ENCODE data around the gene RTKN2. TPM values are rescaled to one million over a fixed set of nuclear protein-coding genes. Genes with fewer than 3 reads are reported as not detected.

The RTKN2 gene
- total RNA-seq, 4 donors from 2014 or later: 0.83 to 2.5 (median 0.94) TPM

DNA sequence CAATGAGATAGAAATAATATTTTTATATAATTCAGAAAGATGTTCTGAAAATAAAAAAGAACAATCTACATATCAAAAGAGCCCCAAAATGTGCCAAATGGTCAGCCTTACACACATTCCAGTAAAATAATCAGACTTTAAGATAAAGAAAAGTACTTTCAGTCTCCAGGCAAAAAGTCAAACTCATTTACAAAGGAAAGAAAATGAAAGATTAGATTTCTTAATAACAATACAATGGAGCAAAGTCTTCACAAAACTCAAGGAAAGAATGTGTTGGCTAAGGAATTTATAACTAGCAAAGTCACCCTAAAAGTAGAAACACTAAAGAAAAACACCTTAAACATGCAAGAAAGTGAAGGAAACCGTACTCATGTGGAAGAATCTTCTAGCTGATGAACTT is 16.6 kb downstream of the RTKN2 start:
- no peak overlapping the region for H3K27ac ChIP-seq
- H3K4me3 ChIP-seq: no peak overlapping the region
- H3K4me1 ChIP-seq: no peaks in the 10 kb centered on the region
- H3K9me3 ChIP-seq: no peaks in the 10 kb centered on the region
- H3K36me3 ChIP-seq: no peaks in the 10 kb centered on the region
- TF ChIP-seq POLR2AphosphoS5 (IDR thresholded peaks at IDR 0.05) (no peak), EP300 (IDR thresholded peaks at IDR 0.05) (no peak), CTCF (IDR thresholded peaks at IDR 0.05) (no peak), POLR2A (IDR thresholded peaks at IDR 0.05) (no peak)
- DNase-seq (ENCODE audit: low spot score in 2 of 2): no peak
- 92% methylated on average over 1 of the region's 1 CpG for WGBS
- no peaks in the 10 kb centered on the region for H3K27me3 ChIP-seq

GRCh38 chr10:62250594-62251198 is 17.9 kb downstream of the RTKN2 start:
- Histone ChIP-seq H3K4me3 (no peak overlapping the region), H3K36me3 (no peaks in the 10 kb centered on the region), H3K4me1 (no peaks in the 10 kb centered on the region), H3K27ac (no peak overlapping the region), H3K9me3 (no peaks in the 10 kb centered on the region), H3K27me3 (no peaks in the 10 kb centered on the region)
- no peak for DNase-seq (ENCODE audit: low spot score in 2 of 2)
- no peak for TF ChIP-seq EP300 (IDR thresholded peaks at IDR 0.05)
- no peak for TF ChIP-seq POLR2AphosphoS5 (IDR thresholded peaks at IDR 0.05)
- TF ChIP-seq POLR2A (IDR thresholded peaks at IDR 0.05): no peak
- no peak for TF ChIP-seq CTCF (IDR thresholded peaks at IDR 0.05)
- WGBS: 92% methylated on average over 5 of the region's 5 CpGs

- Histone ChIP-seq H3K36me3 (no peaks in the 10 kb centered on the region), H3K9me3 (no peaks in the 10 kb centered on the region), H3K27me3 (no peaks in the 10 kb centered on the region), H3K27ac (no peak overlapping the region), H3K4me1 (peaks cover under 1% of the 10 kb centered on the region), H3K4me3 (no peak overlapping the region)
- TF ChIP-seq POLR2A (IDR thresholded peaks at IDR 0.05): no peak
- no peak for TF ChIP-seq EP300 (IDR thresholded peaks at IDR 0.05)
- TF ChIP-seq CTCF (IDR thresholded peaks at IDR 0.05): no peak
- no peak for TF ChIP-seq POLR2AphosphoS5 (IDR thresholded peaks at IDR 0.05)
- no peak for DNase-seq (ENCODE audit: low spot score in 2 of 2)
- WGBS: 96% methylated on average over 3 of the region's 3 CpGs
Measured at GRCh38 chr10:62249957-62250356, 18.7 kb downstream of the RTKN2 start.

- TF ChIP-seq POLR2A (IDR thresholded peaks at IDR 0.05) (no peak), POLR2AphosphoS5 (IDR thresholded peaks at IDR 0.05) (no peak), CTCF (IDR thresholded peaks at IDR 0.05) (no peak), EP300 (IDR thresholded peaks at IDR 0.05) (no peak)
- Histone ChIP-seq H3K36me3 (no peaks in the 10 kb centered on the region), H3K27me3 (no peaks in the 10 kb centered on the region), H3K27ac (no peak overlapping the region), H3K4me1 (peaks cover 11% of the 10 kb centered on the region), H3K4me3 (no peak overlapping the region), H3K9me3 (no peaks in the 10 kb centered on the region)
- no peak for DNase-seq (ENCODE audit: low spot score in 2 of 2)
- 70% methylated on average over 1 of the region's 1 CpG for WGBS
Measured at GRCh38 chr10:62248465-62248864, 20.2 kb downstream of the RTKN2 start.

DNA sequence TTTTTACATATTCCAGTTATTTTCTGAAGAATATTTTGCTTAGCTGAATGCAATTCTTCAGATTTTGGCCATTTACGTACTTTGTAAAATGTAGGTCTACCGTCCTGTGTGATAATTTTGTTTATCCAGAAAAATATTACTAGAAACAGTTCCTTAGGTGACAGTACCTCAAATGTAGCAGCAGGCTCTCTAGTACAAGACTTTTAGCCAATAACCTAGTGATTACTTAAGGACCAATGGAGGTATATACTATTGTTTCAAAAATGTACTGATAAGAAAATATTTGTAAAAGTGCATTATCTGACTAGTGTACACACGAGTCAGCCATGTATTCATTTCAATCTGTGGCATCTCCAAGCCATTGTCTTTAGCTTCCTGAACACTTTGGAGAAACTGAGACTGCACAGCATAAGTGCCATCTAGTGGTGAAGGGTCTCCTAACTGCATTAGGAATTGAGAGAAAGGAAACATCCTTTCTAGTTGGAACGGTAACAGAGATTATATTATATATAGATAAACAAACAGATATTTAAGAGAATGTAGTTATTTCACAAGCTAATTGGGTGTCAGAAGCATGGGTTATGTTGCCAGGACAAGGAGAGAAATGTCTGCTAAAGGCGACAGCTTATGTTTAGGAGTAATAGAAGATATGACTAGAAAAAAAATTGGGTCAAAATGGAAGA is 23.7 kb downstream of the RTKN2 start:
- Histone ChIP-seq H3K9me3 (no peaks in the 10 kb centered on the region), H3K27ac (no peak overlapping the region), H3K36me3 (no peaks in the 10 kb centered on the region), H3K4me1 (peaks cover 18% of the 10 kb centered on the region), H3K4me3 (no peak overlapping the region), H3K27me3 (no peaks in the 10 kb centered on the region)
- 34% methylated on average over 5 of the region's 5 CpGs for WGBS
- DNase-seq (ENCODE audit: low spot score in 2 of 2): no peak
- peak; percentile 65 to 66 for TF ChIP-seq CTCF (IDR thresholded peaks at IDR 0.05)
- TF ChIP-seq POLR2AphosphoS5 (IDR thresholded peaks at IDR 0.05): no peak
